Loucy (cell line): ENCODE measurements around the gene CNOT10.

Source experiments
- H2AFZ ChIP-seq: fragments of 200-600 bp; sonication (generic); 2 replicates; pipeline ENCODE4 v1.6.0; 2016; ENCODE audit warnings: antibody characterized with exemption, mild to moderate bottlenecking, low read length, moderate library complexity
- H3F3A ChIP-seq: fragments of 200-600 bp; 2 replicates; pipeline ENCODE4 v1.6.0; 2016; ENCODE audit warnings: antibody characterized with exemption, low read depth, mild to moderate bottlenecking
- H3K27me3 ChIP-seq: fragments of 200-600 bp; sonication (generic); 2 replicates; pipeline ENCODE4 v1.6.1; 2014; ENCODE audit warnings: low read length, mild to moderate bottlenecking; ENCODE audit not compliant: insufficient read depth, poor library complexity, severe bottlenecking
- H3K36me3 ChIP-seq: fragments of 200-600 bp; sonication (generic); 2 replicates; pipeline ENCODE4 v1.6.1; 2016; ENCODE audit warnings: low read length; ENCODE audit not compliant: insufficient read depth
- H3K4me1 ChIP-seq: fragments of 200-600 bp; sonication (generic); 2 replicates; pipeline ENCODE4 v1.5.1; 2014; ENCODE audit warnings: low read length, mild to moderate bottlenecking; ENCODE audit not compliant: insufficient read depth, poor library complexity, severe bottlenecking
- H3K4me2 ChIP-seq: fragments of 200-600 bp; sonication (generic); 2 replicates; pipeline ENCODE4 v1.6.0; 2014; ENCODE audit warnings: antibody characterized with exemption, low read length, low read depth, mild to moderate bottlenecking; ENCODE audit not compliant: poor library complexity, severe bottlenecking
- H3K4me3 ChIP-seq: fragments of 200-600 bp; sonication (generic); 2 replicates; pipeline ENCODE4 v1.5.1; 2014; ENCODE audit warnings: low read length, mild to moderate bottlenecking, mixed read lengths; ENCODE audit not compliant: poor library complexity, severe bottlenecking
- H3K79me2 ChIP-seq: fragments of 200-600 bp; sonication (generic); 2 replicates; pipeline ENCODE4 v1.6.1; 2014; ENCODE audit warnings: low read length; ENCODE audit not compliant: insufficient read depth
- H3K9ac ChIP-seq: fragments of 200-600 bp; sonication (generic); 2 replicates; pipeline ENCODE4 v1.6.0; 2014; ENCODE audit warnings: mild to moderate bottlenecking, low read depth, low read length, moderate library complexity; ENCODE audit not compliant: poor library complexity, severe bottlenecking
- H3K9me2 ChIP-seq: fragments of 200-600 bp; sonication (generic); replicated peaks from 2 replicates; pipeline ENCODE4 v1.6.1; 2016; ENCODE audit warnings: low read depth, low read length, mixed read lengths
- H3K9me3 ChIP-seq: fragments of 200-600 bp; sonication (generic); 2 replicates; pipeline ENCODE4 v1.6.1; 2014; ENCODE audit warnings: mild to moderate bottlenecking, antibody characterized with exemption, low read length, low read depth; ENCODE audit not compliant: insufficient read depth
- H4K20me1 ChIP-seq: fragments of 200-600 bp; sonication (generic); 2 replicates; pipeline ENCODE4 v1.6.0; 2014; ENCODE audit warnings: antibody characterized with exemption, low read length, mild to moderate bottlenecking; ENCODE audit not compliant: insufficient read depth, poor library complexity, severe bottlenecking
- CTCF ChIP-seq: fragments of 200-600 bp; sonication (generic); conservative IDR thresholded peaks from 2 replicates; pipeline ENCODE4 v1.5.1; 2014; ENCODE audit warnings: mild to moderate bottlenecking, antibody characterized with exemption, low read length
- EZH2phosphoT487 ChIP-seq: fragments of 200-600 bp; IDR thresholded peaks from 2 replicates; pipeline ENCODE4 v1.6.1; 2018; ENCODE audit warnings: antibody characterized with exemption, mild to moderate bottlenecking, moderate library complexity, borderline replicate concordance

The CNOT10 gene

GRCh38 chr3:32757618-32758374 lies 72.8 kb downstream of the CNOT10 start:
- Histone ChIP-seq H2AFZ (no peak overlapping the region), H3K36me3 (peaks cover 18% of the 10 kb centered on the region), H3K4me2 (no peak overlapping the region), H3F3A (no peaks in the 10 kb centered on the region), H4K20me1 (no peaks in the 10 kb centered on the region), H3K79me2 (no peaks in the 10 kb centered on the region), H3K4me3 (no peak overlapping the region), H3K9me3 (no peaks in the 10 kb centered on the region), H3K9me2 (no peaks in the 10 kb centered on the region), H3K4me1 (peaks cover 10% of the 10 kb centered on the region), H3K27me3 (no peaks in the 10 kb centered on the region), H3K9ac (no peak overlapping the region)
- TF ChIP-seq CTCF (no peak), EZH2phosphoT487 (no peak)

DNA sequence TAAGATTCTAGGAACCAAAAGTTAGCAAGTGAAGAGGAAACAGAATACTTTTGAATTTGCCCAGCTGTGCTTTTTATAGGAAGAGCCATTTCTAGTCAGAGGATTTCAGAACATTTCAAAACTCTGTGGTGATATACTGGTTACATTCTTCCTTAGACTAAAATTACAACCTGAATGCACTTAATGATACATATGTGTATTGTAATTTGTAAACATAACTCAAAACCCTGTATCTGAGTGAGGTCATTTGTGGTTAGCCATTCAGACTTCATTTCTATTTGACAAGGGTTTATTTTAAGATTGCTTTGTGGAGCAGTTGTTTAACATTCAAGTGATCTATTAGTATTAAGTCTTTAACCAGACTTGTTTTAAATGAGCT lies 73.4 kb downstream of the CNOT10 start:
- Histone ChIP-seq H3K4me2 (no peak overlapping the region), H3F3A (no peaks in the 10 kb centered on the region), H3K79me2 (no peaks in the 10 kb centered on the region), H3K9ac (no peak overlapping the region), H3K9me3 (no peaks in the 10 kb centered on the region), H3K4me3 (no peak overlapping the region), H3K9me2 (no peaks in the 10 kb centered on the region), H4K20me1 (no peaks in the 10 kb centered on the region), H3K27me3 (no peaks in the 10 kb centered on the region), H2AFZ (no peak overlapping the region), H3K4me1 (peaks cover 10% of the 10 kb centered on the region), H3K36me3 (peaks cover 19% of the 10 kb centered on the region)
- TF ChIP-seq CTCF = no peak
- no peak for TF ChIP-seq EZH2phosphoT487

GRCh38 chr3:32759342-32759741 lies 74.4 kb downstream of the CNOT10 start:
- no peak for TF ChIP-seq EZH2phosphoT487
- no peak for TF ChIP-seq CTCF
- H3K9ac ChIP-seq = no peak overlapping the region

More at GRCh38 chr3:32759342-32759741, 74.4 kb downstream of the CNOT10 start:
- Histone ChIP-seq H2AFZ (no peak overlapping the region), H3K4me2 (no peak overlapping the region), H3K9me2 (no peaks in the 10 kb centered on the region), H4K20me1 (no peaks in the 10 kb centered on the region), H3K4me1 (peaks cover 10% of the 10 kb centered on the region), H3K4me3 (no peak overlapping the region), H3K9me3 (no peaks in the 10 kb centered on the region), H3K79me2 (no peaks in the 10 kb centered on the region), H3K27me3 (no peaks in the 10 kb centered on the region), H3F3A (no peaks in the 10 kb centered on the region), H3K36me3 (peaks cover 19% of the 10 kb centered on the region; the same call in 1 of the 2 replicates)
